Prostate gland (tissue), 2 donors: Measurements from ENCODE around the gene CR2.

Source experiments
- CTCF ChIP-seq, 4 experiments: fragments of 200-600 bp in 2 of 4; fragments of 450-650 bp in 2 of 4; sonication (generic) in 2 of 4; IDR thresholded peaks; 1 replicate in 3 of 4; 2 replicates in 1 of 4; pipeline ENCODE4 v1.5.1; 2016 to 2019; ENCODE audit warnings: antibody characterized with exemption in 4 of 4, mild to moderate bottlenecking in 2 of 4, moderate library complexity in 2 of 4
- POLR2A ChIP-seq: fragments of 450-650 bp; IDR thresholded peaks from one replicate; pipeline ENCODE4 v1.6.1; 2016; ENCODE audit warnings: antibody characterized with exemption, mild to moderate bottlenecking
- POLR2AphosphoS5 ChIP-seq: sonication (generic); formaldehyde crosslinking; IDR thresholded peaks from one replicate; pipeline ENCODE4 v1.6.1; 2017; ENCODE audit warnings: antibody characterized with exemption

- no peak for TF ChIP-seq POLR2A
- no peak for TF ChIP-seq CTCF (IDR thresholded peaks at IDR 0.05)
- TF ChIP-seq POLR2AphosphoS5, result no peak
Measured at GRCh38 chr1:207518608-207519236, 64.6 kb downstream of the CR2 start.
